Measurements from ENCODE around the gene NAB1.
A peak's percentile ranks its signal among the peaks of the same experiment; 100 is the strongest.

The NAB1 gene

DNA sequence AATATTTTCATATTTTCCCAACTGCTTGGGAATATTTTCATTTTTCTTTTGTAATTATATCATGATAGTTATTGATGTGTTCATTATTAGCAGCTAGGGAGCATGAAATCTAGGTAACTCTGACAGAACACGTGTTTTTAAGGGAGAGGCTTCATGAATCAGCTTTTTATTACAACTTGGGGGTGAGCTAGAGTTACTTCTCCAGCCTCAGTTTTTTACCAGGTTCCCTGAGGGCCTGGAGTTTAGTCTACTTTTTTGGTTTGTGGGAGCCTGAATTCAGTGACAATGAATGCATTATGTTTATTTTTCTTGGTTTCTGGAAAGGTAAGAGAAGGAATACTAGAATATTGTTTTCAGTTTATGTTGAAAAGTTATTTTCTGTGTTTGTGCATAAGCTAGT, 18.0 kb downstream of the NAB1 start:
- no peak for DNase-seq (ENCODE audit: extremely low read depth in 1 of 2, low read depth in 1 of 2)

DNA sequence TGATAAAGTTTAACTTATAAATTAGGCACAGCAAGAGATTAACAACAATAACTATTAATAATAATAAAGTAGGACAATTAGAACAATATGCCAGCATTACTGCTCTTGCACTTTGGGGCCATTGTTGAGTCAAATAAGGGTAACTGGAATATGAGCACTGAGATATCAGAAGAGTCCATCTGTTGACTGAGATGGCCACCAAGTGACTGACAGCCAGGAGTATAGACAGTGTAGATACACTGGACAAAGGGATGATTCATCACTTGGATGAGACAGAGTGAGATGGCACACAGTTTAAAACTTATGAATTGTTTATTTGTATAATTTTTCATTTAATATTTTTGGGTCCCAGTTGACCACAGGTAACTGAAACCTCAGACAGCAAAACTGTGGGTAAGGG, 20.0 kb downstream of the NAB1 start:
- DNase-seq (ENCODE audit: extremely low read depth in 1 of 2, low read depth in 1 of 2): no peak

DNA sequence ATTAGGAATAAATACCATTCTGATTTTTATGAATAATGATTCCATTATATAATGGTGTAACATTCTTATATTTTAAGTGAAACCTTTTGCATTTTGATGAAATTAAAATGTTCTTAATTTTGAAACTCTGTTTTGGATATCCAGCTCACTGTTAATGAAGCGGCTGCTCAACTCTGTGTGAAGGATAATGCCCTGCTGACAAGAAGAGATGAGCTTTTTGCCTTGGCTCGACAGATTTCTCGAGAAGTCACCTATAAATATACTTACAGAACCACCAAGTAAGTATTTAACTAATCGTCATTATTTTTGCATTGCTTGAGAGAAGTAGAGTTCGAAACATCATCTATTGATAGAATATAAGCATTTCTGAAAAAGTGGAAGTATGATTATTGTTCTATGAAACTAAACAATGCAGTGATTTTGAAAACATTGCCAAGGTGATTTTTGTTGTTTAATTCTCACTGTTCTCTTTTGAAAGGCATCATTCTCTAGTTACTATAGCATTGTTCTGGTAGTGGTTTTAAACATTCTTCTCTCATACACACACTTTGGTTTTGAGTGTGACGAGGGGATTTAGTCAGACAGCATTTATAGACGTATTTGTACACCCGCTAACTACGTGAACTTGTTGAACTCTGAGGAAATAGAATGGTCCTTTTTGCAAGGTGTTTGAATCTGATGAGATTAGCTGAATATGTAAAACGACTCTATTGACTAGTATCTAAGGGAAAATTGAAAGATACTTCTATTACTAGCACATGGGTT, 21.5 kb downstream of the NAB1 start:
- no peak for DNase-seq (ENCODE audit: extremely low read depth in 1 of 2, low read depth in 1 of 2)

DNA sequence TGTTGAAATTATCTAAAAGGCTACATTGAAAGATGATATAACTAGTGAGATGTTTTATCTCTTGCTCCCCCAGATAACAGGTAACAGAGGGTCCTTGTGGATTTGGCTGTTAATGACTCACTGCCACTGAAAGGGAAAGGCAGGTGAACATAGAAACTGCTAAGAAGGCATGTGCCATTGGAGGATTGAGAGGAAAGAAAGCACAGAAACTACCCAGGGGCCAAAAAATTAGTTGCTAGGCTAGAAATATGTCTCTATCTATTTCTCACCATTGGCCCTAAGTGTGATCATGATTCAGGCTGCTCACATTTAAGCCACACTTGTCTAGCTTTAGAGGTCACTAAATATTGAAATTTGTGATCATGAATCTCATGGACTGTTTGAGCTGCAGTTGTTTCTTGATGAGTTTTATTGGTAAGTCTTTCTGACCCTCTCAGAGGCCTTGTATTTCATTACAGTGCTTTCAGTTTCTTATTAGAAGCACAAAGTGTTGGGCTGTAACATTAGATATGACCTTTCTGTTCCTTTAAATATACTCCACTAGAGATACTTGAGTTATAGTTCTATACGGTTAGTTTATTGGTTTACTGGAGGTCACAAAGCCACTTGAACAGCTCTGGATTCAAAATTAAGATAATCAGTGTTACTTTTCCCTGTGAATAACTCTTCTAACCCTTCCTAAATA, 26.2 kb downstream of the NAB1 start:
- DNase-seq (ENCODE audit: extremely low read depth in 1 of 2, low read depth in 1 of 2): no peak

DNA sequence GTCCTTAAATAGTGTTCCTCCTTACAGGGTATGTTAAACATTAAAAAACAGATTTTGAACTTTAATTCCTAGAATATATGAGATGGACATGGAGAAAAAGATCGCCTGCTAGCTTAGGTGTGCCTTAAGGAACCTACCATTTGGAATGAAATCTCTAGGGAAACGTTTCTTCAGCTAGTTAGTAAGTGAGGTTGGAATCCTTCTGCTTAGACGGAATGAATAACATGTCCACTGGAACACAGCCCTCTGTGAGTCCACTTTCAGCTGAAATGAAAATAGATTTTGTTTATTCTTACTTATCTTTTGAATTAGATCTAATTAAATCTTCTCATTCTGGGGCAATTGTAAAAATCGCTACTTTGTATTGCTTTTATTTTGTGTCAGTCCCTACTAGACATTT, 28.4 kb downstream of the NAB1 start:
- DNase-seq (ENCODE audit: extremely low read depth in 1 of 2, low read depth in 1 of 2): no peak

DNA sequence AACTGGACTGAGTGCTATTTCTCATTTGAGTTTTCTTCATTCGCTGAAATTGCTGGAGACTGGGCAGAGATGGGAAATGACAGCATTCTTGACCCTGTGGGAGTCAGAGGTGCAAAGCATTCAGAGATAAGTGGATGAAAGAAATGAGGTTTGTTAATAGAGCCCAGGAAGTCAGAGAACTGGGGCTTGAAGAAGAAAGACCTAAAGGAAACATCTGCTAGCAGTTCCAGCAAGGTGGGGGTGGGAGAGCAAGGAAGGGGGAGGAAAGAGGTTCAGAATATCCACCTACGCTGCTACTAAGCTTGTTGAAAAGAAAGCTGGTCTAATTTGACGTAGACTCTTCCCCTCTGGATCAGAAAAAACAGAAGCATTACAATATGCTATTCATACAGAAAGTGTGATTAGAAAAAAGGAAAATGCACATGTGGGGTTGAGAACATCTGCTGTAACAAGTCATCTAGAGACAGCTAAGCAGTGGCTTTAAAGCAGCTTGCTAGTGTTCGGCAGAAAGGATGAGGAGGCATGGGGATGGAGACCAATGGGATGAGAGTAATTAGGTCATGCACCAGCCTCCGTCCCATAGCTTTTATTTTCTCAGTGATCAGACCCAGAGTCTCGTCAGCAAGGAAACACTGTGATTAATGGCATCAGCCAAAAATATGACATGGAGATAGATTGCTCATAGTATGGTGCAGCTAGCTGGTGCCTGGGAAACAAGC, 29.7 kb downstream of the NAB1 start:
- DNase-seq (ENCODE audit: extremely low read depth in 1 of 2, low read depth in 1 of 2): no peak

DNA sequence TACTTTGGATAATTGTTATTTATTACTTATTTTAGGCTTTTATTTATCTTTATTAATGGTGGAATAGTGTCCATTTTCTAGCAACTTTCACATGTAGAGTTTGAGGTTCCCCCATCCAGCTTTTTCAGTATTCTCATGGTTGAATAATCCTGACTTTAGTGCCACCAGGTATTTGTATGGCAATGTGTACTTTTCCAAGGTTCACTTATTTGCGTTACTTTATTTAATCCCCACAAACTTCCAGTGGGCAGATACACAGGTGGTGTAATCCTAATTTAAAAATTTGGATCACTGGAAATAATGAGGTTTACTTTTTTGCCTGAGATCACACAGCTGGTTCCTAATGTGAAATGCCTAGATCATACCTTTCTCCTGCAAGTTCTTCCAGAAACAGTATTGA, 30.5 kb downstream of the NAB1 start:
- no peak for DNase-seq (ENCODE audit: extremely low read depth in 1 of 2, low read depth in 1 of 2)

DNA sequence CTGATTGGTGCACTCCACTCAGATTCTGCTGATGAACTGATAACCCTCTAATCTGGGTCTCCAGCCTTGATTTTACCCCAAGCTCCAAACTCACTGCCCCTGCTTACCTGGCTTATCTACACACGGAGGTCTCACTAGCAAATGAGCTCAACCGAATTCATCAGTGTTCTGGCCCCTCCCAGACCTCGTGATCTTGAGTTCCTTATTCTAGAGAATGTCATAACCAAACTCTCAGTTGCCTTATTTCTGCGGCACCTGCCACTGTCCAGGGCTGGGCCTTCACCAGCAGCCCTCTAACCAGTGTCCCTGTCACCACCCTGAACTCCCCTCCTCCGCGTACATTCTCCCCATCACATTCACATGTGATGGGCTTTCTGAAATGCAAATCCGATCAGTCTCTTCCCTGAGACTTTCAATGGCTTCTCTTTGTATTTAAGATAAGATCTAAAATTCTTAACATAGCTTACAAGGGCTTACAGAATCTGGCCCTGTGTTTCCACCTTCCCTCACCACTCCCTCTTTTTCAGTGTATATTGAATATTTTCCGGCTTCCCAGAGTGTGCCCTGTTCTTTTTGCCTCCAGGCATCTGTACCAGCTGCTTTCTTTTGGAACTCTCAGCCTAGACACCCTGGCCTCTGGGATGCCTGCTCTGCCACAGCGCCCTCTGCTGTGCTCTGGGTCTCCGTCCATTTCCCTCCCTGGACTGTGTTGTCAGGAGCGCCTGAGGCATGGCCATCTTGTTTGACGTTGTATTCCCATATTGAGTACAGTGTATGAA, 31.1 kb downstream of the NAB1 start:
- peak; percentile 31 to 39 for DNase-seq (ENCODE audit: extremely low read depth in 1 of 2, low read depth in 1 of 2)

DNA sequence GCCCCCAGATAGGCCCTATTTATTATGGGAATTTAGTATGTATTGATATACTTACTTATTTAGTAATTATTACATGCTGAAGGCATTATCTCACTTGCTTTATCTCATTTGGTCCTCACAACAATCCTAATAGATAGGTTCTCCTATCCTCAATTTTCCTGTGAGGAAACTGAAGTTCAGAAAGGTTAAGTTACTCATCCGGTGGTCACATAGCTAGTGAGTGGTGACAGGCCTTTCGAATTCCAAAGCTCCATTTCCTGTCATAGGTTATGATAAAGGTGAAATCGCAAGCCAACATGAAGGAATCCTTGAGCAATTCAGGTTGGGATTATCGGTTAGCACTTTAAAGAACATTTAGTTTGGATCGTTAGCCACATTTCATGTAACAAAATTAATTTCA, 33.3 kb downstream of the NAB1 start:
- no peak for DNase-seq (ENCODE audit: extremely low read depth in 1 of 2, low read depth in 1 of 2)

DNA sequence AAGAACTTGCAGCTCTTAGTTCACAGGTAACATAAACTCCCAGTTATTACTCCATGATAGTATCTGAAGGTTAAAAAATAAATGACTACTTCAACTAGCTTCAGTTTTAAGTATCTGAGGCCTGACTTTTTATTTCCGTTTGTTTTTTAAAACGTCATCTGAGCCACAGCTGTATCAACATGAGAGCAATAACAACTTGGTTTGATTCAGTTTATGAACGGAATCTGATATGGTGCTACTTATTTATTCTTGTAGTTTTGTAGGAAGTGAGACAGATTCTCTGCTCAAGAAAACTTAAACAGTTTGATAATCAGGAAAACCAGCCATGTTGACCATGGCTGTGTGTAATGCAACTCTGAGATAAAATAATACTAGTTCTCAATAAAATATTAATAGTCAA, 34.9 kb downstream of the NAB1 start:
- no peak for DNase-seq (ENCODE audit: extremely low read depth in 1 of 2, low read depth in 1 of 2)

DNA sequence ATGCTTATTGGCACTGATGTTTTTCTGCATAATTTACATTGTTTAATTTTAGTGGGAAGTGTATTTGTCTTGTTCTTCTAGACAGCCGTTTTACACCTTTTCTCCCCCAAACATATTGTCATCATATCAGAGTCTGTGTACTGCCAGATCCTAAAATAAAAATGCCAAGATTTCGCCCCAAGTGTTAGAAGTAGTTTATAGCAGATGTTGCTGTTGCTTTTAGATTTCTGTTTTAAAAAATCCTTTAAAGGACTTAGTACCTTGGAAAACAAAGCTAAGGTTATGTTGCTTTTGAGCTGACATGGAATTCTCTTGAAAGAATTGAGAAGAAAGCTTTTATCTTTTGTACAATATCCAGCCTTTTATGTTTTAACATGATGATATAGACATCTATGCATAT, 36.0 kb downstream of the NAB1 start:
- DNase-seq (ENCODE audit: extremely low read depth in 1 of 2, low read depth in 1 of 2): no peak

DNA sequence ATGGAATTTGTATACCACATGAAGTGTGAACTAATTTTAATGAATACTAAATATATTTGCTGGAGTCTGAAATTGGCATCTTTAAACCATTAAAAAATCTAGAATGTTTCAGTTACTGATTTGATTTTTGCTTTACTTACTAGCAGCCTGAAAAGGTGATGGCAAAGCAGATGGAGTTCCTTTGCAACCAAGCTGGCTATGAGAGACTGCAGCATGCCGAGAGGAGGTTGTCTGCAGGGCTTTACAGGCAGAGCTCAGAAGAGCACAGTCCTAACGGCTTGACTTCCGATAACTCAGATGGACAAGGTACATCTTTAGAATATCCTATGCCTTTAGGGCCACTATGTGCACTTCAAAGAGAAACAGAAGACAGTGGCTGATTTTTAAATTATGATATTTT, 36.5 kb downstream of the NAB1 start:
- DNase-seq (ENCODE audit: extremely low read depth in 1 of 2, low read depth in 1 of 2): no peak

DNA sequence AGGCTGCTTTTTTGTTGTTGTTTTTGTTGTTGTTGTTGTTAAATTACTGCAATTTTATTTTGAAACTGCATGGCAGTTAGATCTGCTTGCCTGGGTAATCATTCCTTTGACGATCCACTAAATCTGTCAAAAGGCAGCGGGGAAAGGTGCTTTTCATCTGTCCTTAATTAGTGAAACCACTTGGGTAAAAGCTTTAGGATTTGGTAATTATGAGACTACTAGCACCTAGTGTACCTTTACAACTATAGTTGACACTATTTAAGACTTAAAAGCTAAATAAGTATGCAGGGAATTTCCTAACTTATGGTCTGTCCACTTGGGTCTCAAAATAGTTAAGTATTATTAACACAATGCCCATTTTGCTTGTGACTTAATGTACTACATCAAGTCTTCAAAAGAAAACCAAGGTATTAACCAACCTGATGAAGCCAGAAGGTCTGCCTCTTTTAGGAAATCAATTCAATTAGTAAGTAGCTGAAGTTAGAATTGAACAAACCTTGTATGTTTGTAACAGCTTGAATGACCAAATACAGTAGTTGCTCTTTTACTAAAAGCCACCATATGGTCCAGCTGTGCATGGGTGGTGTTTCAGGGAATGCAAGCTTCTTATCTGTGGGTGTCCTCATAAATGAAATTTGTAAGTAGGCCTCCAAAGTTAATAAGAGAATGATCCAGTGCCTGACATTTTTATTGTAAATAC, 44.8 kb downstream of the NAB1 start:
- no peak for DNase-seq (ENCODE audit: extremely low read depth in 1 of 2, low read depth in 1 of 2)

DNA sequence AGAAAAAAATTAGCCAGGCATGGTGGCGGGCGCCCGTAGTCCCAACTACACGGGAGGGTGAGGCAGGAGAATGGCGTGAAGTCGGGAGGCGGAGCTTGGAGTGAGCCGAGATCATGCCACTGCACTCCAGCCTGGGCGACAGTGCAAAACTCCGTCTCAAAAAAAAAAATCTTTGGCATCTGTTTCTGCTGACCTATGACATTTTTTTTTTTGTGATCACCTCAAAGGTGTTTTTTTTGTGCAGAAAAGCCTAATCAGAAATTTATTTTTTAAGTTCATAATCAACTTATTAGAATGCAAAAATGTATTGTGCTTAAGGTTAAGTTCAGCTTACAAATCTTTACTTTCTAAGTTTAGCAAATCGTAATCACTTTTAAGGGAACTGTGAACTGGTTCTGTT, 45.6 kb downstream of the NAB1 start:
- no peak for DNase-seq (ENCODE audit: extremely low read depth in 1 of 2, low read depth in 1 of 2)

DNA sequence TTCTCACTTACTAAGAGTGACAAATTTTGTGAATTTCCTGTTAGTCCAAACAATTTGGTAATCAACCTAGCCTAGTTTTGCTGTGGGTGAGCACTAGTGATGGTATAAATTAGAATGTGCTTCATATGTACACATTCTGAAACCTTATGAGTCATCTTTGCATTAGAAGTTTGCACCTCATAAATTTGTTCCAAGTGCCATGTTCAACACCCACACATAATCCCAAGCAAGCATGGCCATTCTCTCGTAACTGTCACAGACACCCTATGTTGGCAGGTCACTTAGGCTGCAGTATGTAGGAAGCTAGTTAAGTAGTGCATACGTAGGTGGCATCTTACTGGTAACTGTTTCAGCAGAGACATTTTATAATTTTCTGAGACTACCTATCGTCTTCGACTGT, 46.9 kb downstream of the NAB1 start:
- DNase-seq (ENCODE audit: extremely low read depth in 1 of 2, low read depth in 1 of 2): no peak

DNA sequence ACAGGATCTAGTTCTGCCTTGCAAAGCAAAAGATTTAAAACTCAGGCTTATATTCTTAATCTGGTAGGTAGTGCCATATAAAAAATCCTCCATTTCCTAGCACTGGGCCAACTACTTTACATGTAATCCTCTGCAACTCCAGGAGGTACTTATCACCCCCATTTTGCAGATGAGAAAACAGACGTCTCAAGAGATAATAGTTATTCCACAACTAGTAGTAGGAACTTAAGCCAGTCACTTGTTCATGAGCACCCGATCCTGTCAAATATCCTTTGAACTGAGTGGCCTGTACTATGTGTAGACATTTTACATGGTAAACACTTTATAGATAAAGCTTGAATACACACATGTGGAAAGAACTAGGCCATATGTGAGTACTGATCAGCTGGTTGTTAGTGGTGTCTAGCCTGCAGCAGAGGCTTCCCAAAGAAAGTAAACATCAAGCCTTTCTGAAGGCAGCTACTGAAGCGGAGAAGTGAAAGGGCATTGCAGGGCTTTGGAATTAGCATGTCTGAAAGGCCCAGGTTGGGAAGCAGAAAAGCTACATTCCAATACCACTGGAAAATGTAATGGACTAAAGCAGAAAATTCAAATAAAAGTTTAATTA, 48.0 kb downstream of the NAB1 start:
- no peak for DNase-seq (ENCODE audit: extremely low read depth in 1 of 2, low read depth in 1 of 2)

DNA sequence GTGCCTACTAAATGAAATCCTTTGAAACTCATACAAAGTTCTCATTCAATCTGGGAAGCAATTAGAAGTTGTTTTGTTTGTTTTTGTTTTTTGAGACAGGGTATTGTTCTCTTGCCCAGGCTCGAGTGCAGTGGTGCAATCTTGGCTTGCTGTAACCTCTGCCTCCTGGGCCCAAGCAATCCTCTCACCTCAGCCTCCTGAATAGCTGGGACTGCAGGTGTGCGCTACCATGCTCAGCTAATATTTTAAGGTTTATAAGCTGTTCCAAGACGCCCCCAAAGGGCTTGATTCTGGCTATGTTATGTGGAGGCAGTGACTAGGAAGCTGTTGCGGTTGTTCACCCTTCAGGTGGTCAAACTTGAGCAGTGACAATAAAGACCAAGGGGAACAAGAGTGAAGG, 48.5 kb downstream of the NAB1 start:
- no peak for DNase-seq (ENCODE audit: extremely low read depth in 1 of 2, low read depth in 1 of 2)

DNA sequence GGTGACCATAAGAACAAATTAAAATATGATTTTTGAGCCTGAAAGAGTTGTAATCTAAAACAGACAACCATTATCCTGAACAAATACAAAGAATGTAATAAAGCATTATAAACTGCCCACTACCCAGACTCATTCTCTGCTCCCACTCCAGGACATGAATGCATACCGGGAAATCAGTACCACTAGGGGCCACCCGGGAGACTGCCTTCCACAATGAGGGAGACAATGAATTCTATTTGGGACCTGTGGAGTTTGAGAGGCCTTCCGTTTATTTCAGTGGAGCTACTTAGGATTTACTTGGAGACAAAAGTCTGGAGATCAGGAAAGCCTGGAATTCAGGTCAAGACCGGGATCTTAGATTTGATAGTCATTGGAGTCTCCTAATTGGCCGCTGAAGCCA, 50.0 kb downstream of the NAB1 start:
- no peak for DNase-seq (ENCODE audit: extremely low read depth in 1 of 2, low read depth in 1 of 2)

DNA sequence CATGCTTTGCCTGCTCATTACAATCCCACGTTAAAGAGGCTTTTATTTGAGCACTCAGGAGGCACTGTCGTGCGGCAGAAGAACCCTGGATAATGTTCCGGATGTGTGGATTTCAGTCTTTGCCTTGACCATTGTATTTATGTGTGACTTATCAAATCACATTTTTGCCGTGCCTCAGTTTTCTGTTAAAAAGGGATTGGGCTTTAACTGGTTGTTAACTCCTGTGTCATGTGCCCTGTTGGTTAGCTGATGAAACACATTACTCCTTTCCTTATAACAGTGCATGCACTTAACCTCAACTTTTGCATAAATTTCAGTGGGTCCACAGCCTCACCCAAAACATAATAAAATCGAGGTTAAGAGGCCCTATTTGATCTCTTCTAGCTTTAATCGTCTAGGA, 52.7 kb downstream of the NAB1 start:
- DNase-seq (ENCODE audit: extremely low read depth in 1 of 2, low read depth in 1 of 2): no peak

DNA sequence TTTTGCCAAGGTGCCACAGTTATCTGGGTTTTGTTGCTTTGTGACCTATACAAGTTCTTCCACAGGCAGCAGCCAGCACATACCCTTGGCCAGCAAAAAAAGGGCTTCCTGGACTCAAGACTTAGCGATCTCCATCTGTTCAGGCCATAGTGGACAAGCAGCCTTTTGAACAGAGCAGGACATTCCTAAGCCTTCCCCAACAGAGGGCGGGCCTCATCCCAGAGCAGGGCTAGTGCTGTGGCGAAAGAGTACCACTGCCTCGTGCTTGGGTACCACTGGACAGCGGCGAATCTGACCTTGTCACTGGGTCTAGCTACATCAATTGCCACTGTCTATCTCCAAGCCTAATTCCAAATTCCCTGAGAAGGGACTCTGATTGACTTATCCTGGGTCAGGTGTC, 56.4 kb downstream of the NAB1 start:
- no peak for DNase-seq (ENCODE audit: extremely low read depth in 1 of 2, low read depth in 1 of 2)

All from activated CD8-positive, alpha-beta memory T cell treated with anti-CD3 and anti-CD28 coated beads for 1 hour (primary cell).